ENCODE measurements around the gene NR1I2. TPM values are rescaled to one million over a fixed set of nuclear protein-coding genes. Genes with fewer than 3 reads are reported as not detected.

Gene NR1I2
- under 1 TPM; 0.26 to 0.35 TPM for total RNA-seq

- no peak for ATAC-seq
- no peak for DNase-seq
- H3K4me3 Mint-ChIP-seq, result no peak within 1 kb of the TSS
- H3K4me1 Mint-ChIP-seq, result peaks cover 4% of the 10 kb centered on the region
- CTCF ChIA-PET, result no interaction called here
- H3K36me3 Mint-ChIP-seq, result no peaks in the 10 kb centered on the region
- no peaks in the 10 kb centered on the region for H3K27me3 Mint-ChIP-seq
- H3K9me3 Mint-ChIP-seq (ENCODE audit: low read depth), result no peaks in the 10 kb centered on the region
- no peak within 1 kb of the TSS for H3K27ac Mint-ChIP-seq
Measured at GRCh38 chr3:119781330-119782198, at the start of gene NR1I2. NR1I2 (plus strand) TSS chr3:119782101.

- Mint-ChIP-seq H3K9me3 (ENCODE audit: low read depth) (no peaks in the 10 kb centered on the region), H3K4me3 (no peak overlapping the region), H3K4me1 (peaks cover 3% of the 10 kb centered on the region), H3K27me3 (no peaks in the 10 kb centered on the region), H3K27ac (no peak overlapping the region), H3K36me3 (no peaks in the 10 kb centered on the region)
- ATAC-seq (no peak), DNase-seq (no peak)
- CTCF ChIA-PET, result no interaction called here
Measured at GRCh38 chr3:119733812-119734211, 48.1 kb upstream of the NR1I2 start.

- Mint-ChIP-seq H3K36me3 (no peaks in the 10 kb centered on the region), H3K9me3 (ENCODE audit: low read depth) (no peaks in the 10 kb centered on the region), H3K27ac (no peak overlapping the region), H3K4me3 (no peak overlapping the region), H3K27me3 (peaks cover 16% of the 10 kb centered on the region), H3K4me1 (no peaks in the 10 kb centered on the region)
- ATAC-seq (no peak), DNase-seq (no peak)
- CTCF ChIA-PET, result no interaction called here
Measured at GRCh38 chr3:119738741-119739140, 43.2 kb upstream of the NR1I2 start.

GRCh38 chr3:119741657-119742590 lies 40.0 kb upstream of the NR1I2 start:
- H3K27me3 Mint-ChIP-seq, result peaks cover 19% of the 10 kb centered on the region
- H3K36me3 Mint-ChIP-seq, result no peaks in the 10 kb centered on the region
- no peaks in the 10 kb centered on the region for H3K4me1 Mint-ChIP-seq
- DNase-seq (no peak), ATAC-seq (no peak)
- CTCF ChIA-PET, result interaction anchor here (1.1 kb wide), 1 partner anchor 14 kb away, joined by 3 read pairs; no protein-coding TSS in a partner anchor
- no peak overlapping the region for H3K4me3 Mint-ChIP-seq
- H3K27ac Mint-ChIP-seq, result no peak overlapping the region
- no peaks in the 10 kb centered on the region for H3K9me3 Mint-ChIP-seq (ENCODE audit: low read depth)

- Mint-ChIP-seq H3K27me3 (peaks cover 21% of the 10 kb centered on the region), H3K27ac (no peak overlapping the region), H3K4me3 (no peak overlapping the region), H3K36me3 (no peaks in the 10 kb centered on the region), H3K9me3 (ENCODE audit: low read depth) (no peaks in the 10 kb centered on the region), H3K4me1 (no peaks in the 10 kb centered on the region)
- ATAC-seq, result no peak
- CTCF ChIA-PET, result no interaction called here
- no peak for DNase-seq
Measured at GRCh38 chr3:119743921-119744320, 38.0 kb upstream of the NR1I2 start.

GRCh38 chr3:119745942-119746341 lies 36.0 kb upstream of the NR1I2 start:
- no peak overlapping the region for H3K27ac Mint-ChIP-seq
- no peaks in the 10 kb centered on the region for H3K36me3 Mint-ChIP-seq
- H3K27me3 Mint-ChIP-seq, result peaks cover 22% of the 10 kb centered on the region
- no peak for DNase-seq
- CTCF ChIA-PET, result no interaction called here
- no peaks in the 10 kb centered on the region for H3K9me3 Mint-ChIP-seq (ENCODE audit: low read depth)
- H3K4me1 Mint-ChIP-seq, result no peaks in the 10 kb centered on the region
- ATAC-seq, result no peak
- no peak overlapping the region for H3K4me3 Mint-ChIP-seq

GRCh38 chr3:119746423-119746822 lies 35.5 kb upstream of the NR1I2 start:
- DNase-seq, result no peak
- ATAC-seq, result no peak
- no peaks in the 10 kb centered on the region for H3K4me1 Mint-ChIP-seq
- H3K36me3 Mint-ChIP-seq, result no peaks in the 10 kb centered on the region
- H3K9me3 Mint-ChIP-seq (ENCODE audit: low read depth), result no peaks in the 10 kb centered on the region
- no peak overlapping the region for H3K4me3 Mint-ChIP-seq
- H3K27ac Mint-ChIP-seq, result no peak overlapping the region
- CTCF ChIA-PET, result no interaction called here
- H3K27me3 Mint-ChIP-seq, result peaks cover 21% of the 10 kb centered on the region

- CTCF ChIA-PET, result no interaction called here
- Mint-ChIP-seq H3K27me3 (peaks cover 22% of the 10 kb centered on the region), H3K27ac (no peak overlapping the region), H3K4me1 (no peaks in the 10 kb centered on the region), H3K4me3 (no peak overlapping the region), H3K9me3 (ENCODE audit: low read depth) (no peaks in the 10 kb centered on the region), H3K36me3 (no peaks in the 10 kb centered on the region)
- DNase-seq, result no peak
- ATAC-seq, result no peak
Measured at GRCh38 chr3:119747357-119747756, 34.5 kb upstream of the NR1I2 start.

- Mint-ChIP-seq H3K36me3 (no peaks in the 10 kb centered on the region), H3K9me3 (ENCODE audit: low read depth) (no peaks in the 10 kb centered on the region), H3K27ac (no peak overlapping the region), H3K4me1 (no peaks in the 10 kb centered on the region), H3K4me3 (no peak overlapping the region), H3K27me3 (peaks cover 24% of the 10 kb centered on the region)
- DNase-seq (no peak), ATAC-seq (no peak)
- CTCF ChIA-PET, result no interaction called here
Measured at GRCh38 chr3:119748991-119749390, 32.9 kb upstream of the NR1I2 start.

GRCh38 chr3:119751423-119751822 lies 30.5 kb upstream of the NR1I2 start:
- no peak for ATAC-seq
- DNase-seq, result no peak
- Mint-ChIP-seq H3K4me1 (no peaks in the 10 kb centered on the region), H3K27me3 (peaks cover 44% of the 10 kb centered on the region), H3K36me3 (peaks cover 2% of the 10 kb centered on the region), H3K4me3 (no peak overlapping the region), H3K9me3 (ENCODE audit: low read depth) (no peaks in the 10 kb centered on the region), H3K27ac (no peak overlapping the region)
- CTCF ChIA-PET, result no interaction called here

- CTCF ChIA-PET, result no interaction called here
- DNase-seq, result no peak
- no peak for ATAC-seq
- Mint-ChIP-seq H3K4me1 (peaks cover 4% of the 10 kb centered on the region), H3K36me3 (peaks cover 8% of the 10 kb centered on the region), H3K9me3 (ENCODE audit: low read depth) (peaks cover 4% of the 10 kb centered on the region), H3K4me3 (no peak overlapping the region), H3K27me3 (peaks cover 50% of the 10 kb centered on the region), H3K27ac (no peak overlapping the region)
Measured at GRCh38 chr3:119759962-119760361, 21.9 kb upstream of the NR1I2 start.

- Mint-ChIP-seq H3K27ac (no peak overlapping the region), H3K4me1 (peaks cover 4% of the 10 kb centered on the region), H3K36me3 (peaks cover 5% of the 10 kb centered on the region), H3K4me3 (no peak overlapping the region), H3K9me3 (ENCODE audit: low read depth) (peaks cover 4% of the 10 kb centered on the region), H3K27me3 (peaks cover 45% of the 10 kb centered on the region)
- CTCF ChIA-PET, result no interaction called here
- ATAC-seq, result no peak
- no peak for DNase-seq
Measured at GRCh38 chr3:119762876-119763275, 19.0 kb upstream of the NR1I2 start.

GRCh38 chr3:119763466-119763865 lies 18.4 kb upstream of the NR1I2 start:
- CTCF ChIA-PET, result no interaction called here
- DNase-seq, result no peak
- peaks cover 5% of the 10 kb centered on the region for H3K36me3 Mint-ChIP-seq
- H3K4me3 Mint-ChIP-seq, result no peak overlapping the region
- peaks cover 45% of the 10 kb centered on the region for H3K27me3 Mint-ChIP-seq
- no peak overlapping the region for H3K27ac Mint-ChIP-seq
- H3K9me3 Mint-ChIP-seq (ENCODE audit: low read depth), result peaks cover 4% of the 10 kb centered on the region
- peaks cover 4% of the 10 kb centered on the region for H3K4me1 Mint-ChIP-seq
- ATAC-seq, result no peak

- Mint-ChIP-seq H3K36me3 (peaks cover 5% of the 10 kb centered on the region), H3K9me3 (ENCODE audit: low read depth) (peaks cover 4% of the 10 kb centered on the region), H3K27me3 (peaks cover 46% of the 10 kb centered on the region), H3K27ac (no peak overlapping the region), H3K4me1 (no peaks in the 10 kb centered on the region), H3K4me3 (no peak overlapping the region)
- ATAC-seq (no peak), DNase-seq (no peak)
- CTCF ChIA-PET, result no interaction called here
Measured at GRCh38 chr3:119765239-119765638, 16.7 kb upstream of the NR1I2 start.

Measured in activated CD8-positive, alpha-beta memory T cell treated with anti-CD3 and anti-CD28 coated beads, Interleukin-2, amount 10 ng/mL, durations not matched to agents 7 days and 5 days (primary cell).